ENCODE measurements around the gene MLLT3.

- TF ChIP-seq HDAC6 (IDR thresholded peaks at IDR 0.05; ENCODE audit: low read depth, low read length) (no peak), TAF1 (IDR thresholded peaks at IDR 0.05; ENCODE audit: low read depth, low read length) (no peak), YY1 (IDR thresholded peaks at IDR 0.05; ENCODE audit: low read depth, low read length) (no peak), CTCF (IDR thresholded peaks at IDR 0.05; ENCODE audit: control extremely low read depth in 1 of 3, insufficient read depth in 1 of 3, low read depth in 1 of 3, low read length in 3 of 3) (no peak), TEAD4 (IDR thresholded peaks at IDR 0.05; ENCODE audit: low read depth, low read length) (no peak), JUND (IDR thresholded peaks at IDR 0.05; ENCODE audit: low read length) (no peak), EP300 (IDR thresholded peaks at IDR 0.05; ENCODE audit: borderline replicate concordance in 1 of 2, low read depth in 2 of 2, low read length in 2 of 2) (no peak), POLR2A (IDR thresholded peaks at IDR 0.05; ENCODE audit: control extremely low read depth in 1 of 2, low read depth in 2 of 2, low read length in 2 of 2) (no peak), EZH2 (IDR thresholded peaks at IDR 0.05; ENCODE audit: low read depth, low read length, severe bottlenecking) (no peak), RAD21 (IDR thresholded peaks at IDR 0.05 in 1 of 2, conservative IDR thresholded peaks at IDR 0.05 in 1 of 2; ENCODE audit: low read depth in 2 of 2, low read length in 2 of 2) (no peak), POLR2AphosphoS5 (IDR thresholded peaks at IDR 0.05; ENCODE audit: low read depth, low read length) (no peak), NANOG (IDR thresholded peaks at IDR 0.05; ENCODE audit: insufficient read depth, low read depth, low read length, poor library complexity, severe bottlenecking) (no peak)
Observed at GRCh38 chr9:20343325-20343724, 279.0 kb downstream of the MLLT3 start.

Data from H1 (cell line).